ENCODE measurements around the gene PSTPIP1. TPM values are rescaled to one million over a fixed set of nuclear protein-coding genes. Genes with fewer than 3 reads are reported as not detected.

PSTPIP1 gene
- total and polyA plus RNA-seq, 2 of the 13 experiments (the other 11 are each of a cell fraction or from before 2014, with no cell fraction given), result 4.4 to 8.7 TPM

DNA sequence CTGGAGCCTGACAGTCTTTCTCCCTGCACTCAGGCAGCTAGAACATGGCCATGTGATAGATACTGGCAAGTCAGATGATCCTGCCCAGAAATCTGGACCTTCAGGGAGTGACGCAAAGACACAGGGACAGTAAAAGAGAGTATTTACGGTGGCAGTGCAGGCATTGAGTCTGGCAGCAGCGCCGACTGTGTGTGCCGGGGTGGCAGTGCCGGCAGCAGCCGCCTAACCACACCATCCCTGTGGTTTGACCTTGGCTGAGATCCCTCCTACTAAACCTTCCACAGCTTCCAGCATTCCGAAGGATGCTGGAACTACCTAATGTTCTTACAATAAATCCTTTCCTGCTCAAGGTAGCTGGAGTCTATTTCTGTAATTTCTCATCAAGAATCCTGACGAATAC lies 80.6 kb downstream of the PSTPIP1 start:
- 9% methylated on average over 9 of the region's 9 CpGs for WGBS (ENCODE audit: low lambda C conversion rate)
- Histone ChIP-seq H3K9me3 (ENCODE audit: low read length) (no peaks in the 10 kb centered on the region), H3K4me3 (replicated peaks in 1 of 3; ENCODE audit: insufficient read depth in 1 of 3, low read depth in 2 of 3, low read length in 3 of 3) (no peak overlapping the region), H4K20me1 (ENCODE audit: insufficient read depth, low read length) (no peaks in the 10 kb centered on the region), H3K36me3 (replicated peaks in 1 of 2; ENCODE audit: control insufficient read depth in 1 of 2, insufficient read depth in 2 of 2, low read length in 2 of 2) (no peaks in the 10 kb centered on the region), H3K27ac (ENCODE audit: extremely low read length, insufficient read depth, low read length) (no peak overlapping the region), H3K27me3 (ENCODE audit: control insufficient read depth in 1 of 2, insufficient read depth in 2 of 2, low read length in 2 of 2) (peaks cover 0 to 29% of the 10 kb centered on the region in 2 experiments; a peak in 3 of 5 replicates), H3K9ac (ENCODE audit: insufficient read depth, low read depth, low read length) (no peak overlapping the region), H3K4me2 (ENCODE audit: low read depth, low read length) (no peak overlapping the region; the same call in 1 of the 2 replicates), H2AFZ (ENCODE audit: low read length) (no peak overlapping the region), H3K79me2 (ENCODE audit: insufficient read depth, low read length) (no peaks in the 10 kb centered on the region), H3K4me1 (ENCODE audit: insufficient read depth, low read length) (peaks cover 6% of the 10 kb centered on the region; the same call in 1 of the 2 replicates)
- FAIRE-seq, result no peak
- intact Hi-C loops (cut with micrococcal nuclease; ENCODE audit: unreplicated experiment) (no loop called here), in situ Hi-C loops (cut with HindIII; ENCODE audit: extremely low pct_ligation_motif_present, low pct_unique_long_range_greater_than_20kb) (no loop called here)
- peak; percentile 45; the same call in 1 of the 2 replicates for TF ChIP-seq ZBTB37 (CRISPR knock-in tag; IDR thresholded peaks at IDR 0.05)
- no peak for TF ChIP-seq ATF5 (CRISPR knock-in tag; IDR thresholded peaks at IDR 0.05; ENCODE audit: low read depth)
- 0 out of 2 replicates have a peak, but pooled peaks have one; percentile 14 for TF ChIP-seq CTCF (CRISPR knock-in tag; IDR thresholded peaks at IDR 0.05)
- CTCF ChIA-PET (ENCODE audit: low intra/inter-chr PET ratio, low total read pairs), result no interaction called here
- no TSS peak for BruUV-seq (replicated peaks)
- 0 out of 3 replicates have a peak, but pooled peaks have one; percentile 18 for ATAC-seq
- peak; percentile 19 for DNase-seq (ENCODE audit: low spot score)
- POLR2A ChIA-PET, result no interaction called here

Data from HepG2 (cell line).